K562 (cell line): ENCODE results near the gene PTPN14. TPM values are rescaled to one million over a fixed set of nuclear protein-coding genes. Genes with fewer than 3 reads are reported as not detected.
A peak's percentile ranks its signal among the peaks of the same experiment; 100 is the strongest.
"Not testable (repeated sequence)": the region's sequence is repeated elsewhere in the genome, so short reads cannot be mapped to it uniquely, and the experiment has no call there.

Experiments used
- ATAC-seq: fragments of 200-7000 bp; cut with Tn5 transposase; 3 replicates; pipeline ENCODE4 v1.9.1; 2020; ENCODE audit warnings: moderate library complexity
- BruUV-seq: library from RNA; stranded (reverse); fragments of 400-500 nt; replicated peaks from 2 replicates; lab custom pipeline; 2021; lab: Mats Ljungman, UMichigan
- CTCF ChIA-PET: fragments of 300-600 bp; formaldehyde crosslinking; extraction: SDS; loops from one replicate; lab custom pipeline; 2021; ENCODE audit warnings: low intra/inter-chr PET ratio; lab: Yijun Ruan, JAX
- POLR2A ChIA-PET: fragments of 300-600, 350-650 bp; sonication (Branson Sonifier 250); formaldehyde crosslinking; extraction: SDS; loops from one replicate; lab custom pipeline; 2021; ENCODE audit warnings: antibody characterized with exemption, inconsistent platforms; lab: Yijun Ruan, JAX
- DNase-seq, 4 experiments: peaks; one replicate each; pipeline versions ENCODE4 v3.0.0 to v3.0.0-alpha.2; 2011 to 2018; ENCODE audit warnings: low spot score in 3 of 4, mixed read lengths in 3 of 4; ENCODE audit errors: extremely low read depth in 1 of 4
- FAIRE-seq: peaks from 2 replicates; lab custom pipeline; 2011; peaks lifted over from hg19 to GRCh38; lab: Jason Lieb, UNC
- H2AFZ ChIP-seq: 2 replicates; pipeline ENCODE4 v1.6.0; 2011; ENCODE audit warnings: low read depth, low read length, control low read depth, inconsistent platforms
- H3K27ac ChIP-seq: fragments of 200-600 bp; 3 replicates; pipeline ENCODE4 v1.8.0; 2011; ENCODE audit warnings: low read depth, mild to moderate bottlenecking, control low read depth, inconsistent platforms, low read length, moderate library complexity, mixed read lengths; ENCODE audit errors: extremely low read depth
- H3K27me3 ChIP-seq, 2 experiments: fragments of 300-600 bp in 1 of 2; 2 replicates in 1 of 2; 3 replicates in 1 of 2; pipeline versions ENCODE4 v1.6.0 to v1.8.0; 2011; ENCODE audit warnings: inconsistent platforms in 2 of 2, low read length in 2 of 2, mild to moderate bottlenecking in 1 of 2, mixed read lengths in 1 of 2, moderate library complexity in 1 of 2; ENCODE audit not compliant: control insufficient read depth in 2 of 2, insufficient read depth in 2 of 2
- H3K36me3 ChIP-seq: fragments of 300-600 bp; 3 replicates; pipeline ENCODE4 v1.8.0; 2011; ENCODE audit warnings: mild to moderate bottlenecking, low read length, inconsistent platforms; ENCODE audit not compliant: control insufficient read depth, insufficient read depth
- H3K4me1 ChIP-seq, 2 experiments: fragments of 200-600 bp in 1 of 2; replicated peaks in 1 of 2; 2 replicates in 1 of 2; 3 replicates in 1 of 2; pipeline versions ENCODE4 v1.5.1 to v1.8.0; 2011; ENCODE audit warnings: inconsistent platforms in 2 of 2, low read length in 2 of 2, mild to moderate bottlenecking in 1 of 2, mixed read lengths in 1 of 2, moderate library complexity in 1 of 2; ENCODE audit not compliant: control insufficient read depth in 2 of 2, insufficient read depth in 2 of 2
- H3K4me2 ChIP-seq: 2 replicates; pipeline ENCODE4 v1.6.1; 2011; ENCODE audit warnings: low read length, control low read depth, inconsistent platforms, mixed read lengths; ENCODE audit not compliant: insufficient read depth
- H3K4me3 ChIP-seq: fragments of 200-600 bp; sonication (generic), shearing (Covaris generic); 2 replicates; pipeline ENCODE4 v1.5.1; 2016; ENCODE audit warnings: control low read depth, inconsistent platforms
- H3K79me2 ChIP-seq: fragments of 200-600 bp; 3 replicates; pipeline ENCODE4 v1.8.0; 2011; ENCODE audit warnings: low read length, inconsistent platforms; ENCODE audit not compliant: control insufficient read depth, insufficient read depth
- H3K9ac ChIP-seq, 2 experiments: 2 replicates each; pipeline versions ENCODE4 v1.6.0 to v1.6.1; 2011; ENCODE audit warnings: low read depth in 2 of 2, low read length in 2 of 2, control low read depth in 1 of 2, inconsistent platforms in 1 of 2, mild to moderate bottlenecking in 1 of 2, mixed read lengths in 1 of 2; ENCODE audit not compliant: insufficient read depth in 1 of 2
- H3K9me1 ChIP-seq: one replicate; pipeline ENCODE4 v1.6.0; 2011; ENCODE audit warnings: inconsistent platforms, mild to moderate bottlenecking, low read length, moderate library complexity; ENCODE audit not compliant: control insufficient read depth, insufficient read depth
- H3K9me3 ChIP-seq: replicated peaks from 2 replicates; pipeline ENCODE4 v1.5.1; 2011; ENCODE audit warnings: low read depth, low read length, inconsistent platforms; ENCODE audit not compliant: control insufficient read depth, insufficient read depth
- H4K20me1 ChIP-seq: replicated peaks from 2 replicates; pipeline ENCODE4 v1.6.1; 2011; ENCODE audit warnings: low read length, inconsistent platforms, mixed read lengths; ENCODE audit not compliant: control insufficient read depth, insufficient read depth
- CHD2 ChIP-seq: IDR thresholded peaks from 2 replicates; pipeline ENCODE4 v1.6.1; 2011; ENCODE audit warnings: low read depth, low read length
- MCM3 ChIP-seq: fragments of 450-650 bp; IDR thresholded peaks from 2 replicates; pipeline ENCODE4 v1.6.1; 2016
- PATZ1 ChIP-seq: fragments of 250-450 bp; sonication (Bioruptor Pico); IDR thresholded peaks from 2 replicates; pipeline ENCODE4 v1.5.0; 2020; ENCODE audit warnings: mild to moderate bottlenecking, borderline replicate concordance
- PHB ChIP-seq: fragments of 250-450 bp; sonication (Bioruptor Pico); IDR thresholded peaks from 2 replicates; pipeline ENCODE4 v1.5.0; 2021
- PTRF ChIP-seq: fragments of 450-650 bp; IDR thresholded peaks from 2 replicates; pipeline ENCODE4 v1.6.1; 2016; ENCODE audit warnings: mild to moderate bottlenecking, missing genetic modification characterization, missing compliant biosample characterization
- RFX1 ChIP-seq: fragments of 450-650 bp; IDR thresholded peaks from 2 replicates; pipeline ENCODE4 v1.6.1; 2016; ENCODE audit warnings: mild to moderate bottlenecking, moderate library complexity
- TEAD2 ChIP-seq: fragments of 450-650 bp; IDR thresholded peaks from 2 replicates; pipeline ENCODE4 v1.6.1; 2016; ENCODE audit warnings: missing genetic modification characterization, control low read depth, missing compliant biosample characterization
- ZBED1 ChIP-seq: IDR thresholded peaks from 2 replicates; pipeline ENCODE4 v1.6.1; 2014
- ZBTB33 ChIP-seq: sonication (generic); formaldehyde crosslinking; IDR thresholded peaks from 2 replicates; pipeline ENCODE4 v1.8.1; 2023; ENCODE audit warnings: mild to moderate bottlenecking, missing genetic modification reagents
- WGBS: fragments of 100-300 bp; shearing (Covaris generic); methylation state at CpG from one replicate; pipeline ENCODE4 v1.1.6; 2016; ENCODE audit warnings: low coverage, mixed read lengths; ENCODE audit not compliant: insufficient coverage; ENCODE audit errors: missing lambda C conversion rate; 5-methylcytosine and 5-hydroxymethylcytosine counted together
- in situ Hi-C: fragments of 300-500 bp; cut with MboI; formaldehyde crosslinking; loops from 4 replicates; pipeline ENCODE4 v1.15.0; 2018; ENCODE audit warnings: inconsistent platforms, mixed read lengths
- intact Hi-C: fragments of 100-400 bp; cut with micrococcal nuclease; formaldehyde crosslinking; loops from 2 replicates; pipeline ENCODE4 v1.14.2; 2022
- polyA plus RNA-seq, 8 experiments: library from polyadenylated mRNA; depleted of rRNA in 4 of 8; stranded (reverse) in 5 of 8; unstranded in 3 of 8; fragments of >200 nt; fragmentation: Nextera tagmentation in 2 of 8; fragmentation: Illumina TruSeq in 1 of 8; extraction: Ambion mirVana in 2 of 8; extraction: Trizol in 1 of 8; gene quantifications; 2 replicates each; pipeline versions ENCODE4 v1.2.1 to v1.2.3, GENCODE V29; 2011 to 2014; ENCODE audit warnings: inconsistent platforms in 1 of 8, missing spikeins in 1 of 8
- total RNA-seq, 7 experiments: library from RNA; depleted of rRNA in 6 of 7; stranded (reverse); fragments of >200 nt in 6 of 7; fragmentation: Illumina TruSeq in 2 of 7; extraction: Trizol in 2 of 7; gene quantifications; 2 replicates each; pipeline versions ENCODE4 v1.2.1 to v1.2.3, GENCODE V29; 2011 to 2021; ENCODE audit warnings: low replicate concordance in 1 of 7

The PTPN14 gene
- total and polyA plus RNA-seq, 9 of the 15 experiments (the other 6 are each of a cell fraction or from before 2014, with no cell fraction given): 0.01 to 0.29 (median 0.04) TPM; not detected in 6

DNA sequence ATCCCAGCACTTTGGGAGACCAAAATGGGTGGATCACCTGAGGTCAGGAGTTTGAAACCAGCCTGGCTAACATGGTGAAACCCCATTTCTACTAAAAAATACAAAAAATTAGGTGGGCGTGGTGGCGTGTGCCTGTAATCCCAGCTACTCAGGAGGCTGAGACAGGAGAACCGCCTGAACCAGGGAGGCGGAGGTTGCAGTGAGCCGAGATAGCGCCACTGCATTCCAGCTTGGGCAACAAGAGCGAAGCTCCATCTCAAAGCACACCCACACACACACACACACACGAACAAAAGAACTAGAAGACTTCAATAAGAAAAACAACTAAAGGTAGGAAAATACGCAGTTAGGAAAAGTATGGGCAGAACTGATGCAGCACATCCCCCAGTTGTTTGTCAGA lies 29.9 kb downstream of the PTPN14 start:
- H3K9me3 ChIP-seq, H2AFZ ChIP-seq, H3K36me3 ChIP-seq, CTCF ChIA-PET, BruUV-seq, FAIRE-seq, H3K4me1 ChIP-seq: not testable (repeated sequence)
- WGBS: 0% methylated on average over 9 of the region's 9 CpGs
- TF ChIP-seq MCM3: 0 out of 2 replicates have a peak, but pooled peaks have one; percentile 58
- TF ChIP-seq, all 486 proteins: peak for 1; not testable (repeated sequence) for 485
- POLR2A ChIA-PET, H3K27ac ChIP-seq, ATAC-seq, H3K9me1 ChIP-seq, H3K4me2 ChIP-seq, H3K4me3 ChIP-seq, DNase-seq, in situ Hi-C loops, H3K9ac ChIP-seq, H4K20me1 ChIP-seq, H3K79me2 ChIP-seq, intact Hi-C loops: not testable (repeated sequence)
- peaks cover 10 to 27% of the 10 kb centered on the region in 2 experiments for H3K27me3 ChIP-seq

- in situ Hi-C loops (no loop called here), intact Hi-C loops (no loop called here)
- CTCF ChIA-PET: no interaction called here
- no peak overlapping the region for H3K4me2 ChIP-seq
- ATAC-seq: no peak
- no peak overlapping the region for H3K27ac ChIP-seq
- no peak for FAIRE-seq
- H3K9me3 ChIP-seq: no peaks in the 10 kb centered on the region
- DNase-seq: no peak
- H4K20me1 ChIP-seq: no peaks in the 10 kb centered on the region
- POLR2A ChIA-PET: no interaction called here
- no peak overlapping the region for H3K9ac ChIP-seq
- WGBS: 0% methylated on average over 3 of the region's 3 CpGs
- H3K4me3 ChIP-seq: no peak overlapping the region
- H3K27me3 ChIP-seq: peaks cover 10 to 27% of the 10 kb centered on the region in 2 experiments
- TF ChIP-seq PHB (CRISPR knock-in tag): no peak
- TF ChIP-seq RFX1: no peak
- TF ChIP-seq PTRF (tag): no peak
- no peak for TF ChIP-seq ZBED1
- no peak for TF ChIP-seq TEAD2
- TF ChIP-seq ZBTB33 (CRISPR knock-in tag): no peak
- no peak for TF ChIP-seq PATZ1
- TF ChIP-seq CHD2: no peak
- no peak overlapping the region for H2AFZ ChIP-seq
- BruUV-seq: no TSS peak
- H3K79me2 ChIP-seq: no peaks in the 10 kb centered on the region
- no peaks in the 10 kb centered on the region for H3K36me3 ChIP-seq
- no peaks in the 10 kb centered on the region for H3K4me1 ChIP-seq
- no peaks in the 10 kb centered on the region for H3K9me1 ChIP-seq
Measured at GRCh38 chr1:214520544-214521165, 30.7 kb downstream of the PTPN14 start.
